ENCODE results near the gene PARP14.
"Not testable (repeated sequence)": the region's sequence is repeated elsewhere in the genome, so short reads cannot be mapped to it uniquely, and the experiment has no call there.

PARP14 gene

GRCh38 chr3:122678506-122678905 is 2.1 kb upstream of the PARP14 start:
- in situ Hi-C loops (cut with MboI; ENCODE audit: low sequenced_read_pairs), result no loop called here

DNA sequence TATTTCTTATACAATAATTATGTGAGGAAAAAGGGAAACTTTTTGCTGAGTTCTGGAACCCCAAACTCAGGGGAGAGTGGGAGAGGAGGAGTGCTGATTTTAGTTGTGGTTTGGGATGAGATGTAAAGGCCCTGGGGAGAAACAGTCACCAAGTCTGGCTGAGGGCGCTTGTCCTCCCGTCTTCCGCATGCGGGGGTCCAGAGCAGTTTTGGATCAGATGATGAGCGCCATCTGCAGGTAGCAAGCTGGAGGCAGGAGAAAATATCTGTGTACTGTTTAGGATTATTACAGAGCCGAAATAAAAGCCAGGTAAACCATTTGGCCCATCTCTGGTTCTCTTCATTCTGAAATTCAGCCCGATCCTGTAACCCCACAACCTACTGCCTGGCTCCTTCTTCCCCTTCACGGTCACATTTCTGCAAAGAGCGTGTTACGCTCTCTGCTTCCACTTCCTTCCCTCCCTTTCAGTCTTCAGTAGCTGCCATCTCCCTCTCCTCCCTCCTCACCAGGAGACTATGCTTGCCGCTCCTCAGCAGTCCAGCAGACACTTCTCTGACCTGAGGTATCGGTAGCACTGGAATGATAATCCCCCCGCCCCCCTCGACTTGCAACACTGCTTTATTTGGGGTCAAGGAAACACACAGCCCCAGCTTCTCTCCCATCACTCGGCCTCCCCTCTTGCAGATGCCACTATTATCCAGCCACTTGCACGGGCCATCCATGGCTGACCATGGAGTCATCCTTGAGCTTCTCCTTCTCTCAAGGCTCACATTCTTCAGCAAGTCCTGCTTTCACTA is 1.4 kb upstream of the PARP14 start:
- in situ Hi-C loops (cut with MboI; ENCODE audit: low sequenced_read_pairs), result no loop called here

DNA sequence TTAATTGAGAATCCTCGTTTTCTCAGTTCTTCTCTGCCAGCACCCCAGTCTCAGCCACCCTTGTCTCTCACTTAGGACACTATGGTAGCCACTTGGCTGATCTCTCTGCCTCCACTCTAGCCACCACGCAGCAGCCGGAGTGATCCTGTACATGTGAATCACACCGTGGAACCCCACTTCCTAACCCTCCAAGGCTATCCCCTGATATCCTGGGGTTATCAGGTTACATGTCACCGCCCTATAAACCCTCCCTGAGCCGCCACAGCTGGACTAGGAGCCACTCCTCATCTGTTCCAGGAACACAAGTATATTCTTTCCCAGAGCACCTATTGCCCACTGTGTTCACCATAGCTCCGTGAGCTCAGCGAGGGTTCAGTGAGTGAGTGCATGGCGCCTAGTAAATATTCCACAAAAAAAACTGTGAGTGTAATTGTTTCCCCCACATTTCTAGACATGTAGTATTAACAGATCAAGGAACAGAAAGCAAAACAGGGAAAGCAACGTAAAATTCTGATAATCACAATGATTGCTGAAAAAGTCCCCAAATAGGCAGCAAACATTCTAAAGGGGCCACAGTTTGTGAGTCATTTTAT is 661 bp upstream of the PARP14 start:
- in situ Hi-C loops (cut with MboI; ENCODE audit: low sequenced_read_pairs), result no loop called here

GRCh38 chr3:122681284-122681973 is 790 bp downstream of the PARP14 start:
- in situ Hi-C loops (cut with MboI; ENCODE audit: low sequenced_read_pairs), result no loop called here

GRCh38 chr3:122681974-122682409 is 1.4 kb downstream of the PARP14 start:
- in situ Hi-C loops (cut with MboI; ENCODE audit: low sequenced_read_pairs), result no loop called here

DNA sequence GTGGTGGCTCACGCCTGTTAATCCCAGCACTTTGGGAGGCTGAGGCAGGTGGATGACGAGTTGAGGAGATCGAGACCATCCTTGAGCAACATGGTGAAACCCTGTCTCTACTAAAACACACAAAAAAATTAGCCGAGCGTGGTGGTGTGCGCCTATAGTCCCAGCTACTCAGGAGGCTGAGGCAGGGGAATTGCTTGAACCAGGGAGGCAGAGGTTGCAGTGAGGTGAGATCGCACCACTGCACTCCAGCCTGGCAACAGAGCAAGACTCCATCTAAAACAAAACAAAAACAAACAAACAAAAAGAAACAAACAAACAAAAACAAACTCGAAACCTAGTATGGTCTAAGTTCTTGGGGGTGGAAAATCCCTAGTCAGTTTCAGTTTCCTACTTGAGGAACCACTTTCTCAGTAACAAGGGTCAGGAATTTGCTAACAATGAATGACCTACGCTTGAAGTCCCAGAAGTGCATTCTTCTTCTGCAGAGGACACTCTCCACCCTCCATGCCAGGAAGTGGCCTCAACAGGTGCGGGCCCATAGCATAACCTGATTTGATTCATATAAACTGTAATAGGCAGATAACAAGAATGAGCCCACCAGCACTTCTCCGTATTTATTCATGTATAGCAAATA is 2.3 kb downstream of the PARP14 start:
- in situ Hi-C loops (cut with MboI; ENCODE audit: low sequenced_read_pairs), result not testable (repeated sequence)

- in situ Hi-C loops (cut with MboI; ENCODE audit: low sequenced_read_pairs), result no loop called here
Observed at GRCh38 chr3:122687298-122687697, 6.7 kb downstream of the PARP14 start.

GRCh38 chr3:122688996-122689395 is 8.4 kb downstream of the PARP14 start:
- in situ Hi-C loops (cut with MboI; ENCODE audit: low sequenced_read_pairs), result no loop called here

DNA sequence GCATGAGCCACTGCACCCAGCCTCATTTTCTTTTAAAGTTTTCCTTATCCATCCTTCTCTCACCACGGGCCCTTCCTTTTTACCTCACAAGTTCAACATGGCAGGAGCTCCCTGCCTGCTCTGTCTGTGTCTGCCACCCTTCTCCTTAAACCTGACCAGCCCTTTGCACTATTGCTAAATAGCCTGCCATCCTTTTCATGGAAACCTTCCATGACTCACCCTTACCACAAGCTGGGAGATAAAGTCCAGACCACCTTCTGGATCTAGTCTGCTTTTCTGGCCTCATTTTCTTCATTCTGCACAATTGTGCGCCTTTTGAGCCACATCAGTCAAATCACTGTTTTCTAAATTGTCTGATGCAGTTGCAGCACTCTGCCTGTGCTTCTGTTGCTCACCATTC is 8.9 kb downstream of the PARP14 start:
- in situ Hi-C loops (cut with MboI; ENCODE audit: low sequenced_read_pairs), result no loop called here

DNA sequence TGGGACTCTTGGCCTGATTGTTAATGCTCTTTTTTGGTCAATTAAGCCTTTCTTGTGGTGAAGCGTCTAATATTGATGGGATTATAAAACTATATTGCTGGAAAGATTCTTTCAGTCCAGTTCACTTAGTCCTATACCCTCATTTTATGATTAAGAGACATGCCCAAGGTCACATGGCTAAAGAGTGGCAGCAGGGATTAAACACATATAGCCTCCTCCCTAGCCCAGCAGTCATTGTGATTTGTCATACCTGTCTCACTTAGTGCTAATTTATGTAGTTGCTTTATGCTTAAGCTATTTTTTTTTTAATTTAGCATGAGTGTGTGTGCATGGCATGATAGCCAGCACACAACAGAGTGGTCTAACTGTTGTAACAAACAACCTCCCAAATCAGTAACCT is 9.5 kb downstream of the PARP14 start:
- in situ Hi-C loops (cut with MboI; ENCODE audit: low sequenced_read_pairs), result no loop called here

DNA sequence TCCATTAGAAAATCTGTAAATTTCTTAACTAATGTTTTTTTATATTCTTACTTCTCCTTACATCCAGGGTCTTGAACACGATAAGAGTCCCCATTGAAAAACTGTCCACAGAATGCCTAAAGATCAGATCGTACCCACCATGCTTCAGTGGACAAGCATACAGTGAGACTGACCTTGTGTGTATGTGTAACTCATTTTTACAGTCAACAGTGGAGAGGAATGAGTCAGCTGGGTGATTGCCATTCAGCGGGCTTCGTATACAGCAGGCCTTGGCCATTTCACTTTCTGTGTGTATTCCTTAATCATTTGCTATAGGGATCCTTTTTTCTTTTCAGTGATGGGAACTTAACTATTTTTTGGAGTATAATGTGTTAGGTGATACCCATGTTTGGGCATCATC is 10.6 kb downstream of the PARP14 start:
- in situ Hi-C loops (cut with MboI; ENCODE audit: low sequenced_read_pairs), result no loop called here

GRCh38 chr3:122692674-122693073 is 12.0 kb downstream of the PARP14 start:
- in situ Hi-C loops (cut with MboI; ENCODE audit: low sequenced_read_pairs), result no loop called here

DNA sequence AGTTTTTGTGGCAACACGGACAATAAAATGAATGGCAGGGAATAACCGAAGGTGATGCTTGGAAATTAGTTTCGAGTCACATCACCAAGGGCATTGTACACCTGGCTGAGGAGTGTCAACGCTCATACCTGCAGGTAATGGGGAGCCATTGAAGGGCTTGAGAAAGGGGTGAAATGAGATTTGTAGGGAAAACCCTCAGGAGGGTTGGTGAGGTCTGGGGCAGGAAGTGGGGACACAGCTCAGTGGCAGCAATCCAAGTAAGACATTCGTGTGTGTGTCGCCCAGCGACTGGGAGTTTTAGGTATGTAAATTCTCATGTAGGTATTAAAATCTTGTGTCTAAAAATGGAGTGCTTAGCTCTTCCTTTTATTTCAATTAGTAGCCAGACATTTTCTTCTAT is 14.3 kb downstream of the PARP14 start:
- in situ Hi-C loops (cut with MboI; ENCODE audit: low sequenced_read_pairs), result no loop called here

- in situ Hi-C loops (cut with MboI; ENCODE audit: low sequenced_read_pairs), result no loop called here
Observed at GRCh38 chr3:122695927-122696561, 15.4 kb downstream of the PARP14 start.

DNA sequence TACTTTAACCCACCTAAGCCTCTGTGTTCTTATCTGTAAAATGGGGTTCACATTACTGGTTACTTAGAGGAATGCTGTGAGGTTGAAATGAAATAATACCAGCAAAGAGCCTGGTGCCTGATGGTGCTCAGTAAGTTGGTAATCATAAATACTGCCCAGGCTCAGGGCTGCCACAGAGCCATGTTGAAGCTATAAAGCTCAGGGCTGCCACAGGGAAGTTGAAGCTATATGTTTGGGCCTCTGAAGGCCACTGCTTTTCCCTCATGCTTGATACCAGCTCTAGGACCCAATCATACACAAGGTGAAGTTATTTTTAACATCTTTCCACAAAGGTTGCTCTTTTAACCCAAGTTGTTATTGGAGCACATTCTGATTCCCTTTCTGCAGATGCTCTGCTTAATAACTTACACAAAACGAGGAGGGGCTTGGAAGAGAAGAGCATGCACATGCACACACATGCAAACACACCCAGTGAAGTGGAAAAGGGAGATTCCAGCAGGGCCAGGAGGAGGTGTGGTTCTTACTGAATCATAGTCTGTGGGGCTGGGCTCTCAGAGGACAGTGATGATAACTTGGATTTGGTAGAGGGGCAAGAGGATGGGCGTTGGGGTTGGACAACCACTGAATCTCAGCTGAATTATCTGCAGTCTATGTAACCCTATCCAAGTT is 17.4 kb downstream of the PARP14 start:
- in situ Hi-C loops (cut with MboI; ENCODE audit: low sequenced_read_pairs), result no loop called here

DNA sequence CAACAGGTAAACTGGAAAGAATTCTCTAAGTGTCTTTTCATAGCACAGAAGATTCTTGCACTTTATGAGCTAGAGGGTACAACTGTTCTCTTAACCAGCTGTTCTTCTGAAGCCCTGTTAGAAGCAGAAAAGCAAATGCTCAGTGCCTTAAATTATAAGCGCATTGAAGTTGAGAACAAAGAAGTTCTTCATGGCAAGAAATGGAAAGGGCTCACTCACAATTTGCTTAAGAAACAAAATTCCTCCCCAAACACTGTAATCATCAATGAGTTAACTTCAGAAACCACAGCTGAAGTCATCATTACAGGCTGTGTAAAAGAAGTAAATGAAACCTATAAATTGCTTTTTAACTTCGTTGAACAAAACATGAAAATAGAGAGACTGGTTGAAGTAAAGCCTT is 19.6 kb downstream of the PARP14 start:
- in situ Hi-C loops (cut with MboI; ENCODE audit: low sequenced_read_pairs), result no loop called here

GRCh38 chr3:122705379-122705778 is 24.7 kb downstream of the PARP14 start:
- in situ Hi-C loops (cut with MboI; ENCODE audit: low sequenced_read_pairs), result no loop called here

DNA sequence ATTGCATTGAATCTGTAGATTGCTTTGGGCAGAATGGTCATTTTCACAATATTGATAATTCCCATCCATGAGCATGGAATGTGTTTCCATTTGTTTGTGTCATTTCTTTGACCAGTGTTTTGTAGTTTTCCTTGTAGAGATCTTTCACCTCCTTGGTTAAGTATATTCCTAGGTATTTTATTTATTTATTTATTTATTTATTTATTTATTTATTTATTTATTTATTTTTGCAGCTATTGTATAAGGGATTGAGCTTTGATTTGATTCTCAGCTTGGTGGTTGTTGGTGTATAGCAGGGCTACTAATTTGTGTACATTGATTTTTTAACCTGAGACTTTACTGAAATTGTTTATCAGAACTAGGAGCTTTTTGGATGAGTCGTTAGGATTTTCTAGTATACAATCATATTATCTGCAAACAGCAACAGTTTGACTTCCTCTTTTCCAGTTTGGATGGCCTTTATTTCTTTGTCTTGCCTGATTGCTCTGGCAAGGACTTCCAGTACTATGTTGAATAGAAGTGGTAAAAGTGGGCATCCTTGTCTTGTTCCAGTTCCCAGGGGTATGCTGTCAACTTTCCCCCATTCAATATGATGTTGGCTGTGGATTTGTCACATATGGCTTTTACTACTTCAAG is 30.1 kb downstream of the PARP14 start:
- in situ Hi-C loops (cut with MboI; ENCODE audit: low sequenced_read_pairs), result not testable (repeated sequence)

- in situ Hi-C loops (cut with MboI; ENCODE audit: low sequenced_read_pairs), result no loop called here
Observed at GRCh38 chr3:122714273-122714672, 33.6 kb downstream of the PARP14 start.

GRCh38 chr3:122716667-122717066 is 36.0 kb downstream of the PARP14 start:
- in situ Hi-C loops (cut with MboI; ENCODE audit: low sequenced_read_pairs), result no loop called here

Data from hTERT RPE-1 (cell line).